WTC11 (cell line): Measurements from ENCODE around the gene PLEKHA1. TPM values are rescaled to one million over a fixed set of nuclear protein-coding genes. Genes with fewer than 3 reads are reported as not detected.

Experiments used
- ATAC-seq: fragments of 200-7000 bp; cut with Tn5 transposase; 2 replicates; pipeline ENCODE4 v1.10.0; 2021; ENCODE audit warnings: mild to moderate bottlenecking, moderate library complexity
- CTCF ChIA-PET: fragments of 300-600 bp; sonication (Branson Sonifier 250); formaldehyde crosslinking; loops from one replicate; lab custom pipeline; 2021; ENCODE audit warnings: antibody characterized with exemption; lab: Charles Lee
- POLR2A ChIA-PET: fragments of 350-600 bp; sonication (Branson Sonifier 250); formaldehyde crosslinking; loops from one replicate; lab custom pipeline; 2021; ENCODE audit warnings: antibody characterized with exemption; lab: Charles Lee
- DNase-seq: peaks from one replicate; pipeline ENCODE4 v3.0.0; 2021; ENCODE audit warnings: low spot score
- H3K27ac Mint-ChIP-seq: 2 replicates; pipeline ENCODE4 v1.8.0; 2021; ENCODE audit warnings: mixed read lengths
- H3K27me3 Mint-ChIP-seq: 2 replicates; pipeline ENCODE4 v1.8.0; 2021; ENCODE audit warnings: low read depth, mild to moderate bottlenecking, moderate library complexity, mixed read lengths
- H3K36me3 Mint-ChIP-seq: 2 replicates; pipeline ENCODE4 v1.8.0; 2021; ENCODE audit warnings: mixed read lengths
- H3K4me1 Mint-ChIP-seq: 2 replicates; pipeline ENCODE4 v1.8.0; 2022; ENCODE audit warnings: mixed read lengths
- H3K4me3 Mint-ChIP-seq: 2 replicates; pipeline ENCODE4 v1.8.0; 2021; ENCODE audit warnings: mild to moderate bottlenecking, moderate library complexity, mixed read lengths
- H3K9me3 Mint-ChIP-seq: 2 replicates; pipeline ENCODE4 v1.8.0; 2021; ENCODE audit warnings: mixed read lengths
- CREM ChIP-seq: sonication (generic); formaldehyde crosslinking; IDR thresholded peaks from 2 replicates; pipeline ENCODE4 v1.8.1; 2022; ENCODE audit warnings: mild to moderate bottlenecking, missing genetic modification reagents, moderate library complexity
- CTCF ChIP-seq: fragments of 200-600 bp; IDR thresholded peaks from 2 replicates; pipeline ENCODE4 v1.8.0; 2022; ENCODE audit warnings: antibody characterized with exemption
- ETV6 ChIP-seq: sonication (generic); formaldehyde crosslinking; IDR thresholded peaks from 2 replicates; pipeline ENCODE4 v1.8.1; 2022; ENCODE audit warnings: mild to moderate bottlenecking, missing genetic modification reagents
- FOXK1 ChIP-seq: sonication (generic); formaldehyde crosslinking; IDR thresholded peaks from 2 replicates; pipeline ENCODE4 v1.8.0; 2022; ENCODE audit warnings: mild to moderate bottlenecking, moderate library complexity, missing genetic modification reagents
- FOXP4 ChIP-seq: sonication (generic); formaldehyde crosslinking; IDR thresholded peaks from 2 replicates; pipeline ENCODE4 v1.8.0; 2022; ENCODE audit warnings: mild to moderate bottlenecking, missing genetic modification reagents
- KAT7 ChIP-seq: sonication (generic); formaldehyde crosslinking; IDR thresholded peaks from 2 replicates; pipeline ENCODE4 v1.8.1; 2023; ENCODE audit warnings: missing genetic modification reagents, mild to moderate bottlenecking, borderline replicate concordance
- MXD4 ChIP-seq: fragments of 250-450 bp; sonication (Bioruptor Pico); IDR thresholded peaks from 2 replicates; pipeline ENCODE4 v1.8.0; 2021; ENCODE audit warnings: mild to moderate bottlenecking, moderate library complexity, borderline replicate concordance
- NR1H2 ChIP-seq: sonication (generic); formaldehyde crosslinking; IDR thresholded peaks from 2 replicates; pipeline ENCODE4 v1.9.0; 2021; ENCODE audit warnings: mild to moderate bottlenecking, moderate library complexity, missing genetic modification reagents
- RELA ChIP-seq: sonication (generic); formaldehyde crosslinking; IDR thresholded peaks from 2 replicates; pipeline ENCODE4 v1.8.1; 2022; ENCODE audit warnings: missing genetic modification reagents, mild to moderate bottlenecking, borderline replicate concordance
- STAT6 ChIP-seq: sonication (generic); formaldehyde crosslinking; conservative IDR thresholded peaks from 2 replicates; pipeline ENCODE4 v1.8.1; 2023; ENCODE audit warnings: mild to moderate bottlenecking, low read depth, missing genetic modification reagents, moderate library complexity
- TCF7 ChIP-seq: sonication (generic); formaldehyde crosslinking; IDR thresholded peaks from 2 replicates; pipeline ENCODE4 v1.8.0; 2022; ENCODE audit warnings: mild to moderate bottlenecking, low read depth, missing genetic modification reagents, moderate library complexity
- TEAD1 ChIP-seq: sonication (generic); formaldehyde crosslinking; IDR thresholded peaks from 2 replicates; pipeline ENCODE4 v1.8.0; 2022; ENCODE audit warnings: mild to moderate bottlenecking, missing genetic modification reagents
- TP53 ChIP-seq: sonication (generic); formaldehyde crosslinking; IDR thresholded peaks from 2 replicates; pipeline ENCODE4 v1.8.1; 2023; ENCODE audit warnings: mild to moderate bottlenecking, missing genetic modification reagents
- ZNF219 ChIP-seq: sonication (generic); formaldehyde crosslinking; IDR thresholded peaks from 2 replicates; pipeline ENCODE4 v1.8.0; 2023; ENCODE audit warnings: missing genetic modification reagents, mild to moderate bottlenecking, borderline replicate concordance
- ZNF423 ChIP-seq: fragments of 250-450 bp; sonication (Bioruptor Pico); IDR thresholded peaks from 2 replicates; pipeline ENCODE4 v2.1.2; 2022; ENCODE audit warnings: mild to moderate bottlenecking, moderate library complexity
- total RNA-seq: library from RNA; stranded (reverse); gene quantifications from 3 replicates; pipeline ENCODE4 v1.2.3, GENCODE V29; 2021
- TF ChIP-seq, protein P1 (sequence below): sonication (generic); formaldehyde crosslinking; IDR thresholded peaks from 2 replicates; pipeline ENCODE4 v1.8.0; 2022; ENCODE audit warnings: mild to moderate bottlenecking, missing genetic modification reagents
- TF ChIP-seq, protein P2 (sequence below): sonication (generic); formaldehyde crosslinking; conservative IDR thresholded peaks from 2 replicates; pipeline ENCODE4 v1.8.1; 2022; ENCODE audit warnings: mild to moderate bottlenecking, missing genetic modification reagents
- TF ChIP-seq, protein P3 (sequence below): sonication (generic); formaldehyde crosslinking; IDR thresholded peaks from 2 replicates; pipeline ENCODE4 v1.8.1; 2023; ENCODE audit warnings: mild to moderate bottlenecking, missing genetic modification reagents, borderline replicate concordance
- TF ChIP-seq, protein P4 (sequence below): fragments of 250-450 bp; sonication (Bioruptor Pico); IDR thresholded peaks from 2 replicates; pipeline ENCODE4 v1.9.0; 2021; ENCODE audit warnings: mild to moderate bottlenecking, borderline replicate concordance

PLEKHA1 gene
- total RNA-seq, 1 experiment from 2014 or later = 34.6 TPM

DNA sequence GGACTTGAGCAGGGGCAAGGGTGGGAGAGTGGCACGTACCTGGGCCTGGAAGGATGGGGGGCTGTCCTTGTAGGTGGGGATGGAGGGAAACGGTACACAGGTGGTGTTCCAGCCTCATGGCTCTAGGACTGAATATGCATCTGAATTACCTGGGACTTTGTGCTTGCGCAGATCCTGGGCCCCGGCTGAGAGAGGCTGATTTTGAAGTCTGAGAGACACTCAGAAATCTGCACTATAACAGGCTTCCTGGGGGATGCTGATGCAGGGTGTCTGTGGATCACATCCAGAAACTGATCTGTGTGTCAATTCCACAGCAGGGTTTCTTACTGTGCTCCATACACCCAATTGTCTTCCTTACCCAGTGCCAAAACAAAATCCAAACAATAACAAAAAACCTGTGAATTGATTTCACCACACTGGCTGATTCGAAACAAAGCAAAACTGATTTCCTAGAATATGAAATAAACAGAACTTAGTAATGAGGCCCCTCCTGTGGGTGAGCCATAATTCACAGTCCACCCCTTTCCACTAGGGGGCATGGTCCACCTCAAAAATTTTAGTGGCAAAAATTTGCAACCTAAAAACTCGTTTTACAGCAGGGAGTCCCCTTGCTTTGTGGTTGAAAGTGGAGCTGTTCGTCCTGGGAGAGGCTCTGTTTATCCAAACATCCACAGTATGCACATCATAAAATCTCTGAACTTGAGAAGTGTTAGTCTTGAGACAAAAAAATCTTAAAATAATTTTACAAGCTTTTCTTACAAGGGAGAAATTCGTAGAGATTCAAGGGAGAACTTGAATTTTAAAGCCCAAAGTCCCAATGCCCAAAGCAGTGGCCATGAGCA lies 32.0 kb upstream of the PLEKHA1 start:
- ChIA-PET POLR2A (no interaction called here), CTCF (interaction anchor here (0.6 to 1.6 kb wide), 12 partner anchors 11 to 357 kb away, joined by 3 to 8 read pairs (median 4); partner anchors contain the start of gene PLEKHA1)
- peaks cover 49% of the 10 kb centered on the region for H3K4me1 Mint-ChIP-seq
- H3K36me3 Mint-ChIP-seq = peaks cover 29% of the 10 kb centered on the region
- ATAC-seq (peak; percentile 81), DNase-seq (peak; percentile 39)
- peak overlapping the region; percentile 42; the same call in 1 of the 2 replicates for H3K27ac Mint-ChIP-seq
- H3K9me3 Mint-ChIP-seq = peaks cover 28% of the 10 kb centered on the region
- H3K27me3 Mint-ChIP-seq = peaks cover 17% of the 10 kb centered on the region
- H3K4me3 Mint-ChIP-seq = no peak overlapping the region
- TF ChIP-seq, protein P1, sequence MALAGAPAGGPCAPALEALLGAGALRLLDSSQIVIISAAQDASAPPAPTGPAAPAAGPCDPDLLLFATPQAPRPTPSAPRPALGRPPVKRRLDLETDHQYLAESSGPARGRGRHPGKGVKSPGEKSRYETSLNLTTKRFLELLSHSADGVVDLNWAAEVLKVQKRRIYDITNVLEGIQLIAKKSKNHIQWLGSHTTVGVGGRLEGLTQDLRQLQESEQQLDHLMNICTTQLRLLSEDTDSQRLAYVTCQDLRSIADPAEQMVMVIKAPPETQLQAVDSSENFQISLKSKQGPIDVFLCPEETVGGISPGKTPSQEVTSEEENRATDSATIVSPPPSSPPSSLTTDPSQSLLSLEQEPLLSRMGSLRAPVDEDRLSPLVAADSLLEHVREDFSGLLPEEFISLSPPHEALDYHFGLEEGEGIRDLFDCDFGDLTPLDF = no peak
- TF ChIP-seq CTCF = peak; percentile 46
- TF ChIP-seq ZNF423 (CRISPR knock-in tag) = no peak
- no peak; the same call in 1 of the 2 replicates for TF ChIP-seq FOXK1 (CRISPR knock-in tag)
- TF ChIP-seq KAT7 (CRISPR knock-in tag) = no peak
- TF ChIP-seq STAT6 (CRISPR knock-in tag) = no peak
- TF ChIP-seq NR1H2 (CRISPR knock-in tag) = no peak
- TF ChIP-seq, protein P2, sequence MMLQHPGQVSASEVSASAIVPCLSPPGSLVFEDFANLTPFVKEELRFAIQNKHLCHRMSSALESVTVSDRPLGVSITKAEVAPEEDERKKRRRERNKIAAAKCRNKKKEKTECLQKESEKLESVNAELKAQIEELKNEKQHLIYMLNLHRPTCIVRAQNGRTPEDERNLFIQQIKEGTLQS = no peak
- no peak for TF ChIP-seq MXD4 (CRISPR knock-in tag)
- TF ChIP-seq, protein P3, sequence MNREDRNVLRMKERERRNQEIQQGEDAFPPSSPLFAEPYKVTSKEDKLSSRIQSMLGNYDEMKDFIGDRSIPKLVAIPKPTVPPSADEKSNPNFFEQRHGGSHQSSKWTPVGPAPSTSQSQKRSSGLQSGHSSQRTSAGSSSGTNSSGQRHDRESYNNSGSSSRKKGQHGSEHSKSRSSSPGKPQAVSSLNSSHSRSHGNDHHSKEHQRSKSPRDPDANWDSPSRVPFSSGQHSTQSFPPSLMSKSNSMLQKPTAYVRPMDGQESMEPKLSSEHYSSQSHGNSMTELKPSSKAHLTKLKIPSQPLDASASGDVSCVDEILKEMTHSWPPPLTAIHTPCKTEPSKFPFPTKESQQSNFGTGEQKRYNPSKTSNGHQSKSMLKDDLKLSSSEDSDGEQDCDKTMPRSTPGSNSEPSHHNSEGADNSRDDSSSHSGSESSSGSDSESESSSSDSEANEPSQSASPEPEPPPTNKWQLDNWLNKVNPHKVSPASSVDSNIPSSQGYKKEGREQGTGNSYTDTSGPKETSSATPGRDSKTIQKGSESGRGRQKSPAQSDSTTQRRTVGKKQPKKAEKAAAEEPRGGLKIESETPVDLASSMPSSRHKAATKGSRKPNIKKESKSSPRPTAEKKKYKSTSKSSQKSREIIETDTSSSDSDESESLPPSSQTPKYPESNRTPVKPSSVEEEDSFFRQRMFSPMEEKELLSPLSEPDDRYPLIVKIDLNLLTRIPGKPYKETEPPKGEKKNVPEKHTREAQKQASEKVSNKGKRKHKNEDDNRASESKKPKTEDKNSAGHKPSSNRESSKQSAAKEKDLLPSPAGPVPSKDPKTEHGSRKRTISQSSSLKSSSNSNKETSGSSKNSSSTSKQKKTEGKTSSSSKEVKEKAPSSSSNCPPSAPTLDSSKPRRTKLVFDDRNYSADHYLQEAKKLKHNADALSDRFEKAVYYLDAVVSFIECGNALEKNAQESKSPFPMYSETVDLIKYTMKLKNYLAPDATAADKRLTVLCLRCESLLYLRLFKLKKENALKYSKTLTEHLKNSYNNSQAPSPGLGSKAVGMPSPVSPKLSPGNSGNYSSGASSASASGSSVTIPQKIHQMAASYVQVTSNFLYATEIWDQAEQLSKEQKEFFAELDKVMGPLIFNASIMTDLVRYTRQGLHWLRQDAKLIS (CRISPR knock-in tag) = no peak
- no peak for TF ChIP-seq TCF7 (CRISPR knock-in tag)
- TF ChIP-seq RELA (CRISPR knock-in tag) = no peak
- peak; percentile 48; the same call in 1 of the 2 replicates for TF ChIP-seq TEAD1 (CRISPR knock-in tag)
- no peak for TF ChIP-seq ZNF219 (CRISPR knock-in tag)
- TF ChIP-seq, protein P4, sequence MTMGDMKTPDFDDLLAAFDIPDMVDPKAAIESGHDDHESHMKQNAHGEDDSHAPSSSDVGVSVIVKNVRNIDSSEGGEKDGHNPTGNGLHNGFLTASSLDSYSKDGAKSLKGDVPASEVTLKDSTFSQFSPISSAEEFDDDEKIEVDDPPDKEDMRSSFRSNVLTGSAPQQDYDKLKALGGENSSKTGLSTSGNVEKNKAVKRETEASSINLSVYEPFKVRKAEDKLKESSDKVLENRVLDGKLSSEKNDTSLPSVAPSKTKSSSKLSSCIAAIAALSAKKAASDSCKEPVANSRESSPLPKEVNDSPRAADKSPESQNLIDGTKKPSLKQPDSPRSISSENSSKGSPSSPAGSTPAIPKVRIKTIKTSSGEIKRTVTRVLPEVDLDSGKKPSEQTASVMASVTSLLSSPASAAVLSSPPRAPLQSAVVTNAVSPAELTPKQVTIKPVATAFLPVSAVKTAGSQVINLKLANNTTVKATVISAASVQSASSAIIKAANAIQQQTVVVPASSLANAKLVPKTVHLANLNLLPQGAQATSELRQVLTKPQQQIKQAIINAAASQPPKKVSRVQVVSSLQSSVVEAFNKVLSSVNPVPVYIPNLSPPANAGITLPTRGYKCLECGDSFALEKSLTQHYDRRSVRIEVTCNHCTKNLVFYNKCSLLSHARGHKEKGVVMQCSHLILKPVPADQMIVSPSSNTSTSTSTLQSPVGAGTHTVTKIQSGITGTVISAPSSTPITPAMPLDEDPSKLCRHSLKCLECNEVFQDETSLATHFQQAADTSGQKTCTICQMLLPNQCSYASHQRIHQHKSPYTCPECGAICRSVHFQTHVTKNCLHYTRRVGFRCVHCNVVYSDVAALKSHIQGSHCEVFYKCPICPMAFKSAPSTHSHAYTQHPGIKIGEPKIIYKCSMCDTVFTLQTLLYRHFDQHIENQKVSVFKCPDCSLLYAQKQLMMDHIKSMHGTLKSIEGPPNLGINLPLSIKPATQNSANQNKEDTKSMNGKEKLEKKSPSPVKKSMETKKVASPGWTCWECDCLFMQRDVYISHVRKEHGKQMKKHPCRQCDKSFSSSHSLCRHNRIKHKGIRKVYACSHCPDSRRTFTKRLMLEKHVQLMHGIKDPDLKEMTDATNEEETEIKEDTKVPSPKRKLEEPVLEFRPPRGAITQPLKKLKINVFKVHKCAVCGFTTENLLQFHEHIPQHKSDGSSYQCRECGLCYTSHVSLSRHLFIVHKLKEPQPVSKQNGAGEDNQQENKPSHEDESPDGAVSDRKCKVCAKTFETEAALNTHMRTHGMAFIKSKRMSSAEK (CRISPR knock-in tag) = no peak
- peak; percentile 72; the same call in 1 of the 2 replicates for TF ChIP-seq FOXP4 (CRISPR knock-in tag)
- TF ChIP-seq TP53 (CRISPR knock-in tag) = 0 out of 2 replicates have a peak, but pooled peaks have one; percentile 43
- TF ChIP-seq CREM = no peak
- TF ChIP-seq ETV6 (CRISPR knock-in tag) = 0 out of 2 replicates have a peak, but pooled peaks have one; percentile 31
